ENCODE results near the gene WDR59.

The WDR59 gene

DNA sequence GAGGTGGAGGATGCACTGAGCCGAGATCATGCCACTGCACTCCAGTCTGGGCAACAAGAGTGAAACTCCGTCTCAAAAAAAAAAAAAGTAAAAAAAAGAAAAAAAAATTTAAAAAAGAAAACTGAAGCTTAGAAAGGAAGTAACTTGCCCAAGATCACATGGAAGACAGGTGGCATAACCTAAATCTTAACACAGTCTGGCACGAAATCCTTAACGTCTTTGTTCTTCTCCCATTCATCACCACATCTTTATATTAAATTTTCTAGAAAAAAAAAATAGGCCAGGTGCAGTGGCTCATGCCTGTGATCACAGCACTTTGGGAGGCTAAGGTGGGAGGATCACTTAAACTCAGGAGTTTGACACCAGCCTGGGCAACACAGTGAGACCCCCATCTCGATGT, 9.3 kb downstream of the WDR59 start:
- Histone ChIP-seq H3K27ac (ENCODE audit: low read length) (no peak overlapping the region), H3K36me3 (replicated peaks; ENCODE audit: insufficient read depth, low read length) (no peaks in the 10 kb centered on the region), H3K4me2 (ENCODE audit: low read depth, low read length) (no peak overlapping the region), H4K20me1 (ENCODE audit: insufficient read depth, low read length) (no peaks in the 10 kb centered on the region), H3K79me2 (ENCODE audit: low read length) (no peaks in the 10 kb centered on the region), H3F3A (ENCODE audit: insufficient read depth, low read length) (no peaks in the 10 kb centered on the region), H3K4me1 (ENCODE audit: low read length) (no peaks in the 10 kb centered on the region), H3K9ac (ENCODE audit: low read length) (no peak overlapping the region), H3K9me3 (replicated peaks; ENCODE audit: insufficient read depth, low read length) (no peaks in the 10 kb centered on the region), H3K4me3 (ENCODE audit: low read length) (no peak overlapping the region), H2AFZ (ENCODE audit: low read length) (no peak overlapping the region), H3K27me3 (replicated peaks; ENCODE audit: insufficient read depth, low read length) (no peaks in the 10 kb centered on the region), H3K9me2 (replicated peaks; ENCODE audit: insufficient read depth, low read length) (no peaks in the 10 kb centered on the region)
- DNase-seq, result no peak
- TF ChIP-seq EZH2 (optimal IDR thresholded peaks at IDR 0.05; ENCODE audit: low read depth, low read length), result no peak
- no peak for TF ChIP-seq EZH2phosphoT487 (IDR thresholded peaks at IDR 0.05; ENCODE audit: low read length)
- TF ChIP-seq, protein P1, sequence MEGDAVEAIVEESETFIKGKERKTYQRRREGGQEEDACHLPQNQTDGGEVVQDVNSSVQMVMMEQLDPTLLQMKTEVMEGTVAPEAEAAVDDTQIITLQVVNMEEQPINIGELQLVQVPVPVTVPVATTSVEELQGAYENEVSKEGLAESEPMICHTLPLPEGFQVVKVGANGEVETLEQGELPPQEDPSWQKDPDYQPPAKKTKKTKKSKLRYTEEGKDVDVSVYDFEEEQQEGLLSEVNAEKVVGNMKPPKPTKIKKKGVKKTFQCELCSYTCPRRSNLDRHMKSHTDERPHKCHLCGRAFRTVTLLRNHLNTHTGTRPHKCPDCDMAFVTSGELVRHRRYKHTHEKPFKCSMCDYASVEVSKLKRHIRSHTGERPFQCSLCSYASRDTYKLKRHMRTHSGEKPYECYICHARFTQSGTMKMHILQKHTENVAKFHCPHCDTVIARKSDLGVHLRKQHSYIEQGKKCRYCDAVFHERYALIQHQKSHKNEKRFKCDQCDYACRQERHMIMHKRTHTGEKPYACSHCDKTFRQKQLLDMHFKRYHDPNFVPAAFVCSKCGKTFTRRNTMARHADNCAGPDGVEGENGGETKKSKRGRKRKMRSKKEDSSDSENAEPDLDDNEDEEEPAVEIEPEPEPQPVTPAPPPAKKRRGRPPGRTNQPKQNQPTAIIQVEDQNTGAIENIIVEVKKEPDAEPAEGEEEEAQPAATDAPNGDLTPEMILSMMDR (IDR thresholded peaks at IDR 0.05; ENCODE audit: low read length), result no peak

DNA sequence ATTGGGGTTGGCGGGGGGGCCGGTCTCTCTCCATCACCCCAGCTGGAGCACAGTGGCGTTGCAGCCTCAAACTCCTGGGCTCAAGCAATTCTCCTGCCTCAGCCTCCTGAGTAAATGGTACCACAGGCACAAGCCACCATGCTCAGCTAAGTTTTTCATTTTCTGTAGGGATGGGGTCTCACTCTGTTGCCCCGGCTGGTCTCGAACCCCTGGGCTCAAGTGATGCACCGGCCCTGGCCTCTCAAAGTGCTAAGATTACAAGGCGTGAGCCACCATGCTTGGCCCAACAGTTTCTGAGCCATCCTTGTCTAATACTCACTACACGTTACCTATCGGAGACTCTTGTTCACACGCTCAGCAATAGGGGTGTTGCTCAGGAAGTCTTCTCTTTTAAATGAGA, 11.6 kb downstream of the WDR59 start:
- no peaks in the 10 kb centered on the region for H3K9me3 ChIP-seq (replicated peaks; ENCODE audit: insufficient read depth, low read length)
- H3K9ac ChIP-seq (ENCODE audit: low read length), result no peak overlapping the region
- DNase-seq, result no peak
- H4K20me1 ChIP-seq (ENCODE audit: insufficient read depth, low read length), result no peaks in the 10 kb centered on the region
- H3F3A ChIP-seq (ENCODE audit: insufficient read depth, low read length), result no peaks in the 10 kb centered on the region
- no peak overlapping the region for H3K27ac ChIP-seq (ENCODE audit: low read length)
- no peaks in the 10 kb centered on the region for H3K9me2 ChIP-seq (replicated peaks; ENCODE audit: insufficient read depth, low read length)
- no peak overlapping the region for H2AFZ ChIP-seq (ENCODE audit: low read length)
- TF ChIP-seq, protein P1 (IDR thresholded peaks at IDR 0.05; ENCODE audit: low read length), result no peak
- TF ChIP-seq EZH2phosphoT487 (IDR thresholded peaks at IDR 0.05; ENCODE audit: low read length), result no peak
- no peak for TF ChIP-seq EZH2 (optimal IDR thresholded peaks at IDR 0.05; ENCODE audit: low read depth, low read length)
- H3K4me2 ChIP-seq (ENCODE audit: low read depth, low read length), result no peak overlapping the region
- H3K79me2 ChIP-seq (ENCODE audit: low read length), result no peaks in the 10 kb centered on the region
- H3K27me3 ChIP-seq (replicated peaks; ENCODE audit: insufficient read depth, low read length), result no peaks in the 10 kb centered on the region
- no peaks in the 10 kb centered on the region for H3K4me1 ChIP-seq (ENCODE audit: low read length)
- no peaks in the 10 kb centered on the region for H3K36me3 ChIP-seq (replicated peaks; ENCODE audit: insufficient read depth, low read length)
- no peak overlapping the region for H3K4me3 ChIP-seq (ENCODE audit: low read length)

- Histone ChIP-seq H3K9ac (ENCODE audit: low read length) (no peak overlapping the region), H3K27me3 (replicated peaks; ENCODE audit: insufficient read depth, low read length) (no peaks in the 10 kb centered on the region), H3K9me2 (replicated peaks; ENCODE audit: insufficient read depth, low read length) (no peaks in the 10 kb centered on the region), H4K20me1 (ENCODE audit: insufficient read depth, low read length) (no peaks in the 10 kb centered on the region), H3K36me3 (replicated peaks; ENCODE audit: insufficient read depth, low read length) (no peaks in the 10 kb centered on the region), H2AFZ (ENCODE audit: low read length) (no peak overlapping the region), H3K27ac (ENCODE audit: low read length) (no peak overlapping the region), H3K4me2 (ENCODE audit: low read depth, low read length) (no peak overlapping the region), H3K79me2 (ENCODE audit: low read length) (no peaks in the 10 kb centered on the region), H3K9me3 (replicated peaks; ENCODE audit: insufficient read depth, low read length) (no peaks in the 10 kb centered on the region), H3K4me1 (ENCODE audit: low read length) (no peaks in the 10 kb centered on the region), H3K4me3 (ENCODE audit: low read length) (no peak overlapping the region), H3F3A (ENCODE audit: insufficient read depth, low read length) (no peaks in the 10 kb centered on the region)
- TF ChIP-seq EZH2phosphoT487 (IDR thresholded peaks at IDR 0.05; ENCODE audit: low read length), result no peak
- no peak for TF ChIP-seq EZH2 (optimal IDR thresholded peaks at IDR 0.05; ENCODE audit: low read depth, low read length)
- TF ChIP-seq, protein P1 (IDR thresholded peaks at IDR 0.05; ENCODE audit: low read length), result no peak
- no peak for DNase-seq
Measured at GRCh38 chr16:74954763-74955162, 30.2 kb downstream of the WDR59 start.
